DOHH2 (cell line): Measurements from ENCODE around the gene OR10A3.

Experiments used
- H3F3A ChIP-seq: fragments of 200-600 bp; sonication (generic), shearing (Covaris generic); 2 replicates; pipeline ENCODE4 v1.6.0; 2016; ENCODE audit warnings: antibody characterized with exemption, mild to moderate bottlenecking; ENCODE audit not compliant: control insufficient read depth, insufficient read depth
- H3K27ac ChIP-seq: fragments of 200-600 bp; sonication (generic); 2 replicates; pipeline ENCODE4 v1.5.1; 2014; ENCODE audit warnings: low read depth, mild to moderate bottlenecking, low read length, moderate library complexity
- H3K27me3 ChIP-seq: fragments of 200-600 bp; sonication (generic); 2 replicates; pipeline ENCODE4 v1.6.1; 2014; ENCODE audit warnings: mild to moderate bottlenecking, low read length, mixed read lengths; ENCODE audit not compliant: control insufficient read depth
- H3K36me3 ChIP-seq: fragments of 200-600 bp; sonication (generic); 2 replicates; pipeline ENCODE4 v1.6.1; 2014; ENCODE audit warnings: mild to moderate bottlenecking, low read length, moderate library complexity, mixed read lengths; ENCODE audit not compliant: control insufficient read depth
- H3K4me1 ChIP-seq: fragments of 200-600 bp; sonication (generic); 2 replicates; pipeline ENCODE4 v1.6.1; 2014; ENCODE audit warnings: mild to moderate bottlenecking, low read length, mixed read lengths; ENCODE audit not compliant: control insufficient read depth
- H3K4me2 ChIP-seq: fragments of 200-600 bp; sonication (generic); 2 replicates; pipeline ENCODE4 v1.6.0; 2014; ENCODE audit warnings: mild to moderate bottlenecking, low read length, moderate library complexity
- H3K4me3 ChIP-seq: fragments of 200-600 bp; sonication (generic); 2 replicates; pipeline ENCODE4 v1.5.1; 2014; ENCODE audit warnings: mild to moderate bottlenecking, low read length, mixed read lengths
- H3K79me2 ChIP-seq: fragments of 200-600 bp; sonication (generic); 2 replicates; pipeline ENCODE4 v1.6.1; 2014; ENCODE audit warnings: mild to moderate bottlenecking, low read length, mixed read lengths; ENCODE audit not compliant: control insufficient read depth
- H3K9me2 ChIP-seq: fragments of 200-600 bp; sonication (generic); replicated peaks from 2 replicates; pipeline ENCODE4 v1.6.1; 2014; ENCODE audit warnings: mild to moderate bottlenecking, low read length, mixed read lengths; ENCODE audit not compliant: control insufficient read depth
- H3K9me3 ChIP-seq: fragments of 200-600 bp; sonication (generic); 2 replicates; pipeline ENCODE4 v1.6.1; 2014; ENCODE audit warnings: antibody characterized with exemption, low read length, mixed read lengths; ENCODE audit not compliant: control insufficient read depth, insufficient read depth
- H4K20me1 ChIP-seq: fragments of 200-600 bp; sonication (generic); 2 replicates; pipeline ENCODE4 v1.6.0; 2014; ENCODE audit warnings: low read depth, mild to moderate bottlenecking, antibody characterized with exemption, low read length, moderate library complexity; ENCODE audit not compliant: control insufficient read depth, insufficient read depth
- CTCF ChIP-seq: fragments of 200-600 bp; sonication (generic); IDR thresholded peaks from one replicate; pipeline ENCODE4 v1.5.1; 2014; ENCODE audit warnings: antibody characterized with exemption, mild to moderate bottlenecking, low read depth, low read length; ENCODE audit not compliant: poor library complexity, severe bottlenecking
- EZH2phosphoT487 ChIP-seq: fragments of 200-600 bp; sonication (generic); IDR thresholded peaks from 2 replicates; pipeline ENCODE4 v1.6.1; 2017; ENCODE audit warnings: borderline replicate concordance, mild to moderate bottlenecking, antibody characterized with exemption, low read length, moderate library complexity, mixed read lengths

The OR10A3 gene

GRCh38 chr11:7955191-7955590 is 13.7 kb upstream of the OR10A3 start:
- no peak for TF ChIP-seq CTCF
- no peak for TF ChIP-seq EZH2phosphoT487
- no peak overlapping the region for H3K4me2 ChIP-seq
- no peaks in the 10 kb centered on the region for H3K9me3 ChIP-seq
- H3K4me1 ChIP-seq = peaks cover 8% of the 10 kb centered on the region
- no peak overlapping the region for H3K4me3 ChIP-seq
- H3K36me3 ChIP-seq = no peaks in the 10 kb centered on the region
- H3K27ac ChIP-seq = no peak overlapping the region
- H4K20me1 ChIP-seq = no peaks in the 10 kb centered on the region
- no peaks in the 10 kb centered on the region for H3K79me2 ChIP-seq
- no peaks in the 10 kb centered on the region for H3K9me2 ChIP-seq
- H3K27me3 ChIP-seq = no peaks in the 10 kb centered on the region
- no peaks in the 10 kb centered on the region for H3F3A ChIP-seq

DNA sequence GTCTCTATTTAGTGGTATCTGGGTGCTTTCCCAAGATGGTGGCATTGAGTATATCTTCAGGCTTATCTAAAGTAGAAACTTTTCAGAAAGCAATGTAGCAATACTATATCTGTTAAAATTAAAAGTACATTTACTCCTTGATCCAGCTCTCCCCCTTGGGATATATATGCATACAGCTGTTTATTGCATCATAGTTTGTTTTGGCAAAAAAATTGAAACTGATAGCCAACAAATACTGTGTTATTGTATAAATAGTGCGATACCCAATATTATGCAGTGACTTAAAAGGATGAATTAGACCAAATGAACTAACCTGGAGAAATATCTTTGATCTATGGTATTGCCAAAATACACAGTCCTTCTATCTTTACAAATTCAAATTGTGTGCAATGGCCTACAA is 8.4 kb upstream of the OR10A3 start:
- H3K9me2 ChIP-seq = no peaks in the 10 kb centered on the region
- no peaks in the 10 kb centered on the region for H3F3A ChIP-seq
- H3K36me3 ChIP-seq = no peaks in the 10 kb centered on the region
- H3K27me3 ChIP-seq = 0 out of 2 replicates have a peak, but pooled peaks cover 2% of the 10 kb centered on the region
- H3K4me1 ChIP-seq = no peaks in the 10 kb centered on the region
- TF ChIP-seq CTCF (no peak), EZH2phosphoT487 (no peak)
- no peak overlapping the region for H3K4me2 ChIP-seq
- no peak overlapping the region for H3K27ac ChIP-seq
- no peaks in the 10 kb centered on the region for H3K79me2 ChIP-seq
- H4K20me1 ChIP-seq = no peaks in the 10 kb centered on the region
- H3K9me3 ChIP-seq = no peaks in the 10 kb centered on the region
- no peak overlapping the region for H3K4me3 ChIP-seq

GRCh38 chr11:7944123-7944522 is 2.6 kb upstream of the OR10A3 start:
- Histone ChIP-seq H3K9me2 (no peaks in the 10 kb centered on the region), H3K79me2 (no peaks in the 10 kb centered on the region), H3K4me2 (no peak overlapping the region), H3F3A (no peaks in the 10 kb centered on the region), H3K4me3 (no peak overlapping the region), H3K27me3 (0 out of 2 replicates have a peak, but pooled peaks cover 2% of the 10 kb centered on the region), H3K36me3 (no peaks in the 10 kb centered on the region), H4K20me1 (no peaks in the 10 kb centered on the region), H3K4me1 (no peaks in the 10 kb centered on the region), H3K27ac (no peak overlapping the region), H3K9me3 (peaks cover 7% of the 10 kb centered on the region; the same call in 1 of the 2 replicates)
- TF ChIP-seq CTCF = no peak
- no peak for TF ChIP-seq EZH2phosphoT487
